Hepatocyte (in vitro differentiated cells): ENCODE measurements around the gene ORM2. TPM values are rescaled to one million over a fixed set of nuclear protein-coding genes. Genes with fewer than 3 reads are reported as not detected.
"Not testable (repeated sequence)": the region's sequence is repeated elsewhere in the genome, so short reads cannot be mapped to it uniquely, and the experiment has no call there.

Source experiments
- DNase-seq: peaks from one replicate; pipeline ENCODE4 v3.0.0-alpha.2; 2016; ENCODE audit warnings: low spot score
- H2AFZ ChIP-seq: fragments of 200-600 bp; sonication (generic); 2 replicates; pipeline ENCODE4 v1.6.0; 2016; ENCODE audit warnings: antibody characterized with exemption, mild to moderate bottlenecking
- H3K27ac ChIP-seq: fragments of 200-600 bp; sonication (generic); 2 replicates; pipeline ENCODE4 v1.5.1; 2016; ENCODE audit warnings: mild to moderate bottlenecking
- H3K27me3 ChIP-seq: fragments of 200-600 bp; sonication (generic); 2 replicates; pipeline ENCODE4 v1.6.1; 2016
- H3K36me3 ChIP-seq: fragments of 200-600 bp; sonication (generic); replicated peaks from 2 replicates; pipeline ENCODE4 v1.5.1; 2016; ENCODE audit warnings: low read depth; ENCODE audit not compliant: insufficient read depth
- H3K4me1 ChIP-seq: fragments of 200-600 bp; sonication (generic); 2 replicates; pipeline ENCODE4 v1.5.1; 2016; ENCODE audit warnings: mild to moderate bottlenecking, moderate library complexity; ENCODE audit not compliant: insufficient read depth
- H3K4me2 ChIP-seq: fragments of 200-600 bp; sonication (generic); 2 replicates; pipeline ENCODE4 v1.6.0; 2016
- H3K4me3 ChIP-seq: fragments of 200-600 bp; sonication (generic); 2 replicates; pipeline ENCODE4 v1.5.1; 2016; ENCODE audit warnings: mild to moderate bottlenecking
- H3K79me2 ChIP-seq: fragments of 200-600 bp; sonication (generic); 2 replicates; pipeline ENCODE4 v1.6.0; 2017; ENCODE audit warnings: mild to moderate bottlenecking
- H3K9me2 ChIP-seq: fragments of 200-600 bp; sonication (generic); replicated peaks from 2 replicates; pipeline ENCODE4 v1.6.0; 2017; ENCODE audit warnings: mild to moderate bottlenecking; ENCODE audit not compliant: insufficient read depth
- H3K9me3 ChIP-seq: fragments of 200-600 bp; sonication (generic); 2 replicates; pipeline ENCODE4 v1.5.1; 2016; ENCODE audit warnings: low read depth, mild to moderate bottlenecking
- H4K20me1 ChIP-seq: fragments of 200-600 bp; sonication (generic); 2 replicates; pipeline ENCODE4 v1.6.0; 2016; ENCODE audit warnings: mild to moderate bottlenecking; ENCODE audit not compliant: insufficient read depth, poor library complexity, severe bottlenecking
- EZH2 ChIP-seq: fragments of 200-600 bp; sonication (generic); IDR thresholded peaks from 2 replicates; pipeline ENCODE4 v1.6.1; 2016; ENCODE audit warnings: antibody characterized with exemption, mild to moderate bottlenecking, borderline replicate concordance
- EZH2phosphoT487 ChIP-seq: fragments of 200-600 bp; sonication (generic); IDR thresholded peaks from one replicate; pipeline ENCODE4 v1.6.1; 2018; ENCODE audit warnings: antibody characterized with exemption, mild to moderate bottlenecking, low read depth, moderate library complexity; ENCODE audit not compliant: unreplicated experiment, severe bottlenecking
- WGBS: methylation state at CpG from one replicate; pipeline ENCODE4 v1.1.6; 2016; ENCODE audit warnings: low lambda C conversion rate; ENCODE audit errors: missing lambda C conversion rate; 5-methylcytosine and 5-hydroxymethylcytosine counted together
- polyA plus RNA-seq: library from polyadenylated mRNA; unstranded; fragments of >200 nt; fragmentation: Nextera tagmentation; extraction: Ambion mirVana; gene quantifications from 2 replicates; pipeline ENCODE4 v1.2.1, GENCODE V29; 2016
- total RNA-seq: library from RNA; depleted of rRNA; stranded (reverse); fragments of >200 nt; gene quantifications from 2 replicates; pipeline ENCODE4 v1.2.3, GENCODE V29; 2014
- TF ChIP-seq, protein P1 (sequence below): fragments of 200-600 bp; sonication (generic); IDR thresholded peaks from 2 replicates; pipeline ENCODE4 v1.5.1; 2016; ENCODE audit warnings: antibody characterized with exemption, mild to moderate bottlenecking; ENCODE audit not compliant: poor library complexity

Gene ORM2
- total and polyA plus RNA-seq, 2 experiments from 2014 or later, result 52.0 to 136 TPM

- H2AFZ ChIP-seq, result no peak overlapping the region
- no peaks in the 10 kb centered on the region for H3K36me3 ChIP-seq
- no peaks in the 10 kb centered on the region for H3K9me3 ChIP-seq
- no peak overlapping the region for H3K27ac ChIP-seq
- H3K79me2 ChIP-seq, result peaks cover 2% of the 10 kb centered on the region
- H3K4me3 ChIP-seq, result no peak overlapping the region
- H3K4me2 ChIP-seq, result no peak overlapping the region
- TF ChIP-seq, protein P1, sequence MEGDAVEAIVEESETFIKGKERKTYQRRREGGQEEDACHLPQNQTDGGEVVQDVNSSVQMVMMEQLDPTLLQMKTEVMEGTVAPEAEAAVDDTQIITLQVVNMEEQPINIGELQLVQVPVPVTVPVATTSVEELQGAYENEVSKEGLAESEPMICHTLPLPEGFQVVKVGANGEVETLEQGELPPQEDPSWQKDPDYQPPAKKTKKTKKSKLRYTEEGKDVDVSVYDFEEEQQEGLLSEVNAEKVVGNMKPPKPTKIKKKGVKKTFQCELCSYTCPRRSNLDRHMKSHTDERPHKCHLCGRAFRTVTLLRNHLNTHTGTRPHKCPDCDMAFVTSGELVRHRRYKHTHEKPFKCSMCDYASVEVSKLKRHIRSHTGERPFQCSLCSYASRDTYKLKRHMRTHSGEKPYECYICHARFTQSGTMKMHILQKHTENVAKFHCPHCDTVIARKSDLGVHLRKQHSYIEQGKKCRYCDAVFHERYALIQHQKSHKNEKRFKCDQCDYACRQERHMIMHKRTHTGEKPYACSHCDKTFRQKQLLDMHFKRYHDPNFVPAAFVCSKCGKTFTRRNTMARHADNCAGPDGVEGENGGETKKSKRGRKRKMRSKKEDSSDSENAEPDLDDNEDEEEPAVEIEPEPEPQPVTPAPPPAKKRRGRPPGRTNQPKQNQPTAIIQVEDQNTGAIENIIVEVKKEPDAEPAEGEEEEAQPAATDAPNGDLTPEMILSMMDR, result no peak
- TF ChIP-seq EZH2phosphoT487, result no peak
- TF ChIP-seq EZH2, result no peak
- H3K27me3 ChIP-seq, result no peaks in the 10 kb centered on the region
- WGBS, result 88% methylated on average over 8 of the region's 8 CpGs
- no peaks in the 10 kb centered on the region for H3K9me2 ChIP-seq
- H4K20me1 ChIP-seq, result no peaks in the 10 kb centered on the region
- DNase-seq, result no peak
- H3K4me1 ChIP-seq, result peaks cover 3% of the 10 kb centered on the region
Observed at GRCh38 chr9:114321759-114322158, 7.9 kb upstream of the ORM2 start.

DNA sequence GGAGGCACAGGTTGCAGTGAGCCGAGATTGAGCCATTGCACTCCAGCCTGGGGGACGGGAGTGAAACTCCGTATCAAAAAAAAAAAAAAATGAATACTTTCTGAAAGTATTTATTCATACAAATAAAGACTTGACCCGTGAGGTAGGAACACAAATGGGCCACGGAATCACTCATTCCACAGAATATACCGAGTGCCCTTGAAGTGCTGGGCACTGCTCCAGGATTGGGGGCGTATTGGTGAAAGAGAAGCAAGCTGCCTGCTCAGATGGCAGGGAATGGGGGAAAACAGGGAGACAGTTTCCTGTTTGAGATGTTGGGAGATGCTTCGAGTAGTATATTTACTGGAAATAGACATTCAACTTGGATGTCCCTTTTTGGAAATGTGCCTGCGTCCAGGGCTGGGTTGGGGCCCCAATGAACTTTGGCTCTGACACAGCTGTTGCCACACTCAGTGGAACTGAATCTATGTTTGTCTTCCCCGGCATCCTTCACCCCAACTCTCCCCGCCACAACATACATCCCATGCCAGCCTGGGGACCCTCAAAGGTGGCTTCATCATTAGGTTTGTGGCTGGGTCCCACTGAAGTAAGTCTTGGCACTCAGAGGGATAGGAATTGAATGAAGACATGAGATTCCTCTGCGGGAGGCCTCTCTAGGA is 7.4 kb upstream of the ORM2 start:
- DNase-seq, H3K9me2 ChIP-seq, H3K36me3 ChIP-seq, H3K27me3 ChIP-seq, H3K4me2 ChIP-seq, H3K9me3 ChIP-seq, H4K20me1 ChIP-seq, H3K27ac ChIP-seq, H3K4me3 ChIP-seq, H3K4me1 ChIP-seq, H3K79me2 ChIP-seq, H2AFZ ChIP-seq: not testable (repeated sequence)
- WGBS, result 87% methylated on average over 12 of the region's 12 CpGs

- not testable (repeated sequence) for H3K4me2 ChIP-seq, H3K4me3 ChIP-seq, H3K9me2 ChIP-seq, H2AFZ ChIP-seq, H3K27ac ChIP-seq, H3K4me1 ChIP-seq, H3K79me2 ChIP-seq, H3K27me3 ChIP-seq, DNase-seq, H3K9me3 ChIP-seq, H4K20me1 ChIP-seq, H3K36me3 ChIP-seq
- WGBS, result 75% methylated on average over 8 of the region's 15 CpGs
Observed at GRCh38 chr9:114322831-114323531, 6.7 kb upstream of the ORM2 start, which contains the start of gene ORM1. Gene ORM1 (plus strand): TSS chr9:114323098. CDS start chr9:114323134, 36 bp downstream.

- H3K4me1 ChIP-seq, result peaks cover 13% of the 10 kb centered on the region
- not testable (repeated sequence) for H3K27me3 ChIP-seq, H4K20me1 ChIP-seq, DNase-seq, H3K4me3 ChIP-seq, H3K79me2 ChIP-seq, H3K9me3 ChIP-seq, H3K27ac ChIP-seq, H3K4me2 ChIP-seq, H3K36me3 ChIP-seq, H3K9me2 ChIP-seq, H2AFZ ChIP-seq
- 76% methylated on average over 6 of the region's 6 CpGs for WGBS
Observed at GRCh38 chr9:114323849-114324248, 5.8 kb upstream of the ORM2 start.

GRCh38 chr9:114324492-114324891 is 5.2 kb upstream of the ORM2 start:
- Histone ChIP-seq H3K27me3 (no peaks in the 10 kb centered on the region), H3K27ac (no peak overlapping the region), H3K36me3 (no peaks in the 10 kb centered on the region), H3K4me1 (peaks cover 19% of the 10 kb centered on the region), H3K79me2 (peaks cover 2% of the 10 kb centered on the region), H3K4me2 (no peak overlapping the region), H2AFZ (no peak overlapping the region), H4K20me1 (no peaks in the 10 kb centered on the region), H3K4me3 (no peak overlapping the region), H3K9me2 (no peaks in the 10 kb centered on the region), H3K9me3 (no peaks in the 10 kb centered on the region)
- WGBS, result 93% methylated on average over 8 of the region's 8 CpGs
- TF ChIP-seq EZH2phosphoT487, result no peak
- TF ChIP-seq, protein P1, result no peak
- no peak for TF ChIP-seq EZH2
- DNase-seq, result peak; percentile 41

GRCh38 chr9:114324965-114325364 is 4.7 kb upstream of the ORM2 start:
- H3K36me3 ChIP-seq, H2AFZ ChIP-seq, H3K79me2 ChIP-seq, H3K27ac ChIP-seq, DNase-seq, H4K20me1 ChIP-seq, H3K4me3 ChIP-seq, H3K27me3 ChIP-seq, H3K4me2 ChIP-seq, H3K9me2 ChIP-seq, H3K9me3 ChIP-seq: not testable (repeated sequence)
- peaks cover 19% of the 10 kb centered on the region for H3K4me1 ChIP-seq
- 89% methylated on average over 9 of the region's 9 CpGs for WGBS
